Mesothelial cell of epicardium (in vitro differentiated cells): ENCODE measurements around the gene SLC26A1. TPM values are rescaled to one million over a fixed set of nuclear protein-coding genes. Genes with fewer than 3 reads are reported as not detected.
A peak's percentile ranks its signal among the peaks of the same experiment; 100 is the strongest.

Experiments used
- DNase-seq, 2 experiments: peaks; one replicate each; pipeline ENCODE4 v3.0.0; 2021; ENCODE audit warnings: low spot score in 2 of 2; ENCODE audit not compliant: unreplicated experiment in 2 of 2
- H3K27ac Mint-ChIP-seq: 2 replicates; pipeline ENCODE4 v1.8.0; 2021; ENCODE audit warnings: mixed read lengths
- H3K27me3 Mint-ChIP-seq: 2 replicates; pipeline ENCODE4 v1.8.0; 2021; ENCODE audit warnings: low read depth, mixed read lengths
- H3K36me3 Mint-ChIP-seq: 2 replicates; pipeline ENCODE4 v1.8.0; 2021; ENCODE audit warnings: mixed read lengths
- H3K4me1 Mint-ChIP-seq: 2 replicates; pipeline ENCODE4 v1.8.0; 2021; ENCODE audit warnings: mixed read lengths
- H3K4me3 Mint-ChIP-seq: 2 replicates; pipeline ENCODE4 v1.8.0; 2021; ENCODE audit warnings: mild to moderate bottlenecking, moderate library complexity, mixed read lengths
- H3K9me3 Mint-ChIP-seq: 2 replicates; pipeline ENCODE4 v1.8.0; 2021; ENCODE audit warnings: mixed read lengths
- total RNA-seq: library from RNA; stranded (reverse); gene quantifications from 3 replicates; pipeline ENCODE4 v1.2.1, GENCODE V29; 2021
- TF ChIP-seq, protein P1 (sequence below): fragments of 200-600 bp; sonication (generic); IDR thresholded peaks from one replicate; pipeline ENCODE4 v1.5.0; 2021; ENCODE audit warnings: antibody characterized with exemption; ENCODE audit not compliant: unreplicated experiment

The SLC26A1 gene
- total RNA-seq, 1 donor from 2014 or later, result 0.63 TPM

DNA sequence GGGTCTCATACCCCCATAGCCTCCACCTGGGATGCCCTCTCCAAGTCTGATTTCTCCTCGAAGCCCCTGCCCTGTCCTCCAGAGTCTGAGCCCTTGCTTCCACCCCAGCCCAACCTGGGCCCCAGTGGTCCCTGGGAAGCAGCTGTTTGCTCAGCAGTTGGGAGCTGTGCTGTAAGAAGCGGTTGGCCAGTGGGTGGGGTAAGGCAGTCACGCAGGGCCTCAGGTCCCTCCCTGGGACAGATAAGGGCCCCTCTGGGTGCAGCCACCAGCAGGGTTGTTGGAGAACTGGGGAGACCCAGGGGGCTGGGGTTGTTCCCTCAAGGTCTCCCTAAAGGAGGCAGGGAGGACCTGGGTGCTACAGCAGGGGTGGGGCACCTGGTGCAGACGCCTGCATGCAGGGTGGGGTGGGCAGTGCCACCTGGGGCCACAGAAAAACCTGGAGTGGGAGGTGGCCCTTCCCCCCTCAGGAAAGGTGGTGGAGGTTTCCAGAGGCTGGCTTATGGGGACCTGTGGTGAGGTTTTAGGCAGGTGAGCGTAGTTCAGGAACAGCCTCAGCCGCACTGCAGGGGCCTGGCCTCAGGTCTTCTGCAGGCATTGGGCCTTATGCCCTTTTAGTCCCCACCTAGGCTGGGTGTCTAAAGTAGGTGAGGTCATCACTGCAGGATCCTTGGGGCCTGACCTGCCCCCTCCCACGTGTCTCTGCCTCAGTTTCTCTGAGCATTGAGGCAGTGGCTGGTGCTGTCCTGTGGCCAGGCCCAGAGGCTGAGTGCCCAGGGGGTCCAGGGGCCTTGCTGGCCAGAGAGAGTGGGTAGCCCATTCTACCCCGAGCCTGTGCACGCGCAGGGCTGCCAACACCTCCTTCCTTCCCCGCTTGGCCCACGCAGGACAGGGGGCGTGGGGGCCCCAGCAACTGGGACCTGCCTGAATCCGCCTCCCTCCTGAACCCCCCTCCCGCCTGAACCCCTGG lies 3.1 kb upstream of the SLC26A1 start:
- TF ChIP-seq, protein P1, sequence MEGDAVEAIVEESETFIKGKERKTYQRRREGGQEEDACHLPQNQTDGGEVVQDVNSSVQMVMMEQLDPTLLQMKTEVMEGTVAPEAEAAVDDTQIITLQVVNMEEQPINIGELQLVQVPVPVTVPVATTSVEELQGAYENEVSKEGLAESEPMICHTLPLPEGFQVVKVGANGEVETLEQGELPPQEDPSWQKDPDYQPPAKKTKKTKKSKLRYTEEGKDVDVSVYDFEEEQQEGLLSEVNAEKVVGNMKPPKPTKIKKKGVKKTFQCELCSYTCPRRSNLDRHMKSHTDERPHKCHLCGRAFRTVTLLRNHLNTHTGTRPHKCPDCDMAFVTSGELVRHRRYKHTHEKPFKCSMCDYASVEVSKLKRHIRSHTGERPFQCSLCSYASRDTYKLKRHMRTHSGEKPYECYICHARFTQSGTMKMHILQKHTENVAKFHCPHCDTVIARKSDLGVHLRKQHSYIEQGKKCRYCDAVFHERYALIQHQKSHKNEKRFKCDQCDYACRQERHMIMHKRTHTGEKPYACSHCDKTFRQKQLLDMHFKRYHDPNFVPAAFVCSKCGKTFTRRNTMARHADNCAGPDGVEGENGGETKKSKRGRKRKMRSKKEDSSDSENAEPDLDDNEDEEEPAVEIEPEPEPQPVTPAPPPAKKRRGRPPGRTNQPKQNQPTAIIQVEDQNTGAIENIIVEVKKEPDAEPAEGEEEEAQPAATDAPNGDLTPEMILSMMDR, result no peak
- Mint-ChIP-seq H3K27ac (no peak overlapping the region), H3K27me3 (peaks cover 51% of the 10 kb centered on the region), H3K4me3 (peak overlapping the region; percentile 17), H3K4me1 (no peaks in the 10 kb centered on the region), H3K9me3 (no peaks in the 10 kb centered on the region), H3K36me3 (no peaks in the 10 kb centered on the region)
- no peak for DNase-seq

DNA sequence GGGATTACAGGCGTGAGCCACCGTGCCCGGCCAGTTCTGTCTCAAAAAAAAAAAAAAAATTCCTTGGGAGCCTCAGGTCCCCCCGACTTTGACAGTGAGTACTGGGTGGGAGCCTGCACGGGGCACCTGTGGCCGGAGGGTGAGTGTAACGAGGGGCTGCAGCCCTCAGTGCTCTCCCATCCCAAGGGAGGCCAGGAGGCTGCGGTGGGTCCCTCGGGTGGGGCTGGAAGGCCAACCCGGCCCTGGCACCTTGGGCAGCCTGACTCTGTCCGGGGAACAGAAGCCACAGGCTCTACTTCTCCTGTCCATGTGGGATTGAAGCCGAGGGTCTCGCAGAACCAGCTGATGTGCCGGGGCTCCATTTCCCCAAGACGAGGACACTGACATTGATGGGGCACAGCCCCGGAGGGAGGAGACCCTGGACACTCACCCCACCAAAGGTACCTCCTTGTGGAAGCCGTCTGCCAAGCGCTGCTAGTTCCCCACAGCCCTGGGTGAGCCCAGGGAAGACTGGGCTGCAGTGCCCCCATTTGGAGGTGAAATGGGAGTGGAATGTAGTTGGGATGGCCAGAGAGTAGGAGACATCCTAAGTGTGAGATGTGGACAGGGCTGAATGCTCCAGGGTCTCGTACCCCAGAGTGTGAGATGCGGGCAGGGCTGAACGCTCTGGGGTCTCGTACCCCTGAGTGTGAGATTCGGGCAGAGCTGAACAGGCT lies 2.3 kb upstream of the SLC26A1 start:
- TF ChIP-seq, protein P1, result no peak

DNA sequence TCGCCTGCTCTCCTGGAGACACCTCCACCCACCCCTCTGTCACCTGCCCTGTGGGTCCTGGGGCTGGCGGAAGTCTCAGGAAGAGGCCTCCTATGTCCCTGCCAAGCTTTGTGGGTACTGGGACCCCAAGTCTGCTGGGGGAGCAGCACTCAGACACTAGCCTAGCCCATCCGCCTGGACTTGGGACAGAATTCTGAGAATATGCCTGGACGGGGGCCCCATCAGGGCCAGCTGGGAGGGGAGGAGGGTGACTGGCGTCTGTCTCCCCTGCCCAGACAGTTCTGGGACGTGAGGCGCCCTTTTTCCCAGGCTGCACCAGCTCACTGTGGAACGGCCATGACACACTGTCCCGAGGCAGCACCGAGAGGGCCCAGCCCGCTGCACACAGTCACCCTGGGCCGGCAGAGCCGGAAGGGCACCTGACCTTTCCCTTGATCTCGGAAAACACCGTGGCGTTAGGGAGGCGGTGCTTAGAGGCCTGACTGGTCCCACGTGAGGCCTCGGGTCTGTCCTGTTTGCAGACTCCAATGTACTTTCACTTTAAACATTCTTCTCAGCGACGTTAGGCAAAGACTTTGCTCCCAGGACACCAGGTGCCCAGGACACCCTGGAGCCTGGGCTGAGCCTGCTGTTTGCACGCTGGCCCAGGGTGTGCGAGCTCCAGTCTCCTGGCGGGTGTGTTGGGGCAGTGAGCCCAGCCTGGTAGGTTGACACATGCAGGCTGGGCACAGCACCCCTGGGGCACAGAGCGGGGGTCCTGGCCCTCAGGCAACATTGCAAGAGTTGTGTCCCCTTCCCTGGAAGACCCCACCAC lies 700 bp downstream of the SLC26A1 start:
- DNase-seq, result no peak
- peaks cover 19% of the 10 kb centered on the region for H3K27me3 Mint-ChIP-seq
- no peaks in the 10 kb centered on the region for H3K9me3 Mint-ChIP-seq
- H3K4me3 Mint-ChIP-seq, result no peak overlapping the region
- H3K36me3 Mint-ChIP-seq, result no peaks in the 10 kb centered on the region
- H3K4me1 Mint-ChIP-seq, result peaks cover under 1% of the 10 kb centered on the region
- H3K27ac Mint-ChIP-seq, result no peak overlapping the region
- TF ChIP-seq, protein P1, result no peak

More for the DNA sequence above, 2.3 kb upstream of the SLC26A1 start:
- Mint-ChIP-seq H3K4me3 (peak overlapping the region; percentile 21), H3K4me1 (no peaks in the 10 kb centered on the region), H3K9me3 (no peaks in the 10 kb centered on the region), H3K27ac (no peak overlapping the region), H3K36me3 (no peaks in the 10 kb centered on the region), H3K27me3 (peaks cover 44% of the 10 kb centered on the region)
- no peak for DNase-seq

DNA sequence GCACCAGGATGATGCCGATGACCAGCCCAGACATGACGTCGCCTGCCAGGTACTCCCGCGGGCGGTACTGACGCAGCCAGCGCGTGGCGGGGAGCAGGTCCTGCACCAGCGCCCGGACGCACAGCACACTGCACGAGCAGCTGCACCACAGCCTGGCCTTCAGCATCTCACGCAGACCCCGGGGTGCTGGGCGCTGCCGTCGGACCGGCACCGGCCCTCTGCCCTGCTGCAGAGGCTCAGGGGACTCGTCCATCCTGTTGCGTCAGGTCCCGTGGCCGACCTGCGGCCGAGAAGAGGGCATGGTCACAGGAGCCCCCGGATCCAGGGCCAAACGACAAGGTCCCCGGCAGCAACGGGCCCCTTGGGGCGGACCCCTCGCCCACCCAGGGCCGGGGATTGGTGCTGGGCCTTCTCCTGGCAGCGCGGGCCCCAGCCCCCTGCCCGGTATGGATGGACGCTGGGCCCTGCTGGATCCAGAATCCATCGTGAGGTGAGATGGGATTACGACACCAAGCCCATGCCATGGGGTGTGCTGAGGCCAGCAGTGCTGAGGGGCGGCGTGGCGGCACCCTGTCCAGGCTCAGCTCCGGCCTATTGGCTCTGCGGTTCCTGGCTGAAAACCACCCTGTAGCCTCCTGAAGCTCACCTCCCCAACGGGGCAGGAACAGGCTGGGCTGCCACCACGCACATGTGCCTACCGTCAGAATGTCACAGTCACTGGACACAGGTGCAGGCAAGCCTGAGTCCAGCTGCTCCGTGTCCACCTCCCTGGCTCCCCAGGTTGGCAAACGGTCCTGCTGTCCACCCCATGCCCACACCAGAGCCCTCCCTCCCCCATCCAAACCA lies 1.5 kb downstream of the SLC26A1 start:
- H3K27ac Mint-ChIP-seq, result no peak overlapping the region
- H3K4me3 Mint-ChIP-seq, result no peak overlapping the region
- no peak for DNase-seq
- H3K36me3 Mint-ChIP-seq, result no peaks in the 10 kb centered on the region
- TF ChIP-seq, protein P1, result no peak
- peaks cover 15% of the 10 kb centered on the region for H3K27me3 Mint-ChIP-seq
- H3K4me1 Mint-ChIP-seq, result peaks cover 2% of the 10 kb centered on the region
- no peaks in the 10 kb centered on the region for H3K9me3 Mint-ChIP-seq
